Neutrophil (primary cell): Measurements from ENCODE around the gene ZBTB49.
"Not testable (repeated sequence)": the region's sequence is repeated elsewhere in the genome, so short reads cannot be mapped to it uniquely, and the experiment has no call there.

Source experiments
- H3K27ac ChIP-seq: fragments of 200-600 bp; sonication (generic); 2 replicates; pipeline ENCODE4 v1.5.1; 2016; ENCODE audit warnings: mild to moderate bottlenecking, moderate library complexity
- H3K27me3 ChIP-seq: fragments of 200-600 bp; sonication (generic); 2 replicates; pipeline ENCODE4 v1.6.0; 2016; ENCODE audit warnings: mild to moderate bottlenecking
- H3K36me3 ChIP-seq: fragments of 200-600 bp; sonication (generic); 2 replicates; pipeline ENCODE4 v1.5.1; 2017
- H3K4me1 ChIP-seq, 2 experiments: fragments of 200-600 bp in 1 of 2; sonication (generic) in 1 of 2; 1 replicate in 1 of 2; 2 replicates in 1 of 2; pipeline versions ENCODE4 v1.5.1 to v1.6.1; 2013 to 2016; ENCODE audit warnings: low read depth in 1 of 2, low read length in 1 of 2, mild to moderate bottlenecking in 1 of 2, moderate library complexity in 1 of 2; ENCODE audit not compliant: control insufficient read depth in 1 of 2, insufficient read depth in 1 of 2
- H3K4me3 ChIP-seq, 2 experiments: fragments of 200-600 bp in 1 of 2; sonication (generic) in 1 of 2; 1 replicate in 1 of 2; 2 replicates in 1 of 2; pipeline ENCODE4 v1.5.1; 2013 to 2016; ENCODE audit warnings: low read depth in 1 of 2, low read length in 1 of 2, mild to moderate bottlenecking in 1 of 2, moderate library complexity in 1 of 2
- H3K9me3 ChIP-seq: fragments of 200-600 bp; sonication (generic); 2 replicates; pipeline ENCODE4 v1.5.1; 2016
- TF ChIP-seq, protein P1 (sequence below): fragments of 200-600 bp; sonication (generic); IDR thresholded peaks from 2 replicates; pipeline ENCODE4 v1.5.1; 2016; ENCODE audit warnings: antibody characterized with exemption

Gene ZBTB49

DNA sequence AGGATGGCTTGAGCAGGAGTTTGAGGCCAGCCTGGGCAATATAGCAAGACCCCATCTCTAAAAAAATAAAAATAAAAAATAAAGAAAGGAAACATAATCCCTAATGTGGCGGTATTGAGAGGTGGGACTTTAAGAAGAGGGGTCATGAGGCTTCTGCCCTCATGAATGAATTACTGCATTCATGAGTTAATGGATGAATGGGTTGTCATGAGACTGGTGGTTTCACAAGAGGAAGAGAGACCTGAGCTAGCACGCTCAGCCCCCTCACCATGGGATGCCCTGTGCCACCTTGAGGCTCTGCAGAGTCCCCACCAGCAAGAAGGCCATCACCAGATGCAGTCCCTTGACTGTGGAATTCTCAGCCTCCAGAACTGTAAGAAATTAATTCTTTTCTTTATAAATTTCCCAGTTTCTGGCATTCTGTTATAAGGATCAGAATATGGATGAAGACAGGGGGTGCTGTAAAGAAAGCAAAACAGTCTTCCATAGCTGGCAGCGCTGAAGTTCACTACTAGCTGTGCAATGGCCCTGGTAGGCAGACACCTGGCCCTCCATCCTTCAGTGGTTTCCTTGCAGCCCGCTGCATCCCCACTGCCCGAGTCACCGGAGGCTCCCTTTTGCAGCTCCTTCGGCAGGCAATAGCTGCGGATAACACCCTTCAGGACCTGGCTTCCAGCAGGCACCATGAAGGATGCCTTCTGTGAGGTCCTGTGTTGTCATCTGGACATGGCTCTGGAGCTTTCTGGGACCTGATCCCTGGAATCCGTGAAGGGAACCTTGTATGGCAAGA, 52.0 kb downstream of the ZBTB49 start:
- H3K9me3 ChIP-seq: no peaks in the 10 kb centered on the region
- TF ChIP-seq, protein P1, sequence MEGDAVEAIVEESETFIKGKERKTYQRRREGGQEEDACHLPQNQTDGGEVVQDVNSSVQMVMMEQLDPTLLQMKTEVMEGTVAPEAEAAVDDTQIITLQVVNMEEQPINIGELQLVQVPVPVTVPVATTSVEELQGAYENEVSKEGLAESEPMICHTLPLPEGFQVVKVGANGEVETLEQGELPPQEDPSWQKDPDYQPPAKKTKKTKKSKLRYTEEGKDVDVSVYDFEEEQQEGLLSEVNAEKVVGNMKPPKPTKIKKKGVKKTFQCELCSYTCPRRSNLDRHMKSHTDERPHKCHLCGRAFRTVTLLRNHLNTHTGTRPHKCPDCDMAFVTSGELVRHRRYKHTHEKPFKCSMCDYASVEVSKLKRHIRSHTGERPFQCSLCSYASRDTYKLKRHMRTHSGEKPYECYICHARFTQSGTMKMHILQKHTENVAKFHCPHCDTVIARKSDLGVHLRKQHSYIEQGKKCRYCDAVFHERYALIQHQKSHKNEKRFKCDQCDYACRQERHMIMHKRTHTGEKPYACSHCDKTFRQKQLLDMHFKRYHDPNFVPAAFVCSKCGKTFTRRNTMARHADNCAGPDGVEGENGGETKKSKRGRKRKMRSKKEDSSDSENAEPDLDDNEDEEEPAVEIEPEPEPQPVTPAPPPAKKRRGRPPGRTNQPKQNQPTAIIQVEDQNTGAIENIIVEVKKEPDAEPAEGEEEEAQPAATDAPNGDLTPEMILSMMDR: no peak
- H3K4me1 ChIP-seq: no peaks in the 10 kb centered on the region
- no peak overlapping the region for H3K27ac ChIP-seq
- H3K4me3 ChIP-seq: no peak overlapping the region
- no peaks in the 10 kb centered on the region for H3K27me3 ChIP-seq
- H3K36me3 ChIP-seq: no peaks in the 10 kb centered on the region

DNA sequence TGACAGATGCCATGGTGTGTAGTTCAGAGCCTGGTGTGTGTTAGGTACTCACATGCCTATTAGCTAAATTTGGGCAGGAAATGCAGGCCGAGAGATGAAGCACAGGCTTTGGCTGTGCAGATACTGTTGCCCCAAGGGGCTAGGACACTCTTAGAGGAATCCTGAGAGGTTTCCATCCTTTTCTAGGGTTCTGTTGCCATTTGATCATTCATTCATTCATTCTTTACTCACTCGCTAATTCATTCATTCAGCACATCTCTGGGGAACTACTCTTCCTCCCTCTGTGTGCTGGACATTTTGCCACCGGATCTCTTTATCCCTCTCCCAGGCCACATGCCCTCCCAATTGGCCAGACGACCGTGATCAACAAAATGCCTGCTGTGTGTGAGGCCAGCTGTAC, 53.0 kb downstream of the ZBTB49 start:
- no peaks in the 10 kb centered on the region for H3K27me3 ChIP-seq
- H3K4me1 ChIP-seq: no peaks in the 10 kb centered on the region
- H3K27ac ChIP-seq: no peak overlapping the region
- H3K9me3 ChIP-seq: no peaks in the 10 kb centered on the region
- no peaks in the 10 kb centered on the region for H3K36me3 ChIP-seq
- no peak overlapping the region for H3K4me3 ChIP-seq
- TF ChIP-seq, protein P1: no peak

DNA sequence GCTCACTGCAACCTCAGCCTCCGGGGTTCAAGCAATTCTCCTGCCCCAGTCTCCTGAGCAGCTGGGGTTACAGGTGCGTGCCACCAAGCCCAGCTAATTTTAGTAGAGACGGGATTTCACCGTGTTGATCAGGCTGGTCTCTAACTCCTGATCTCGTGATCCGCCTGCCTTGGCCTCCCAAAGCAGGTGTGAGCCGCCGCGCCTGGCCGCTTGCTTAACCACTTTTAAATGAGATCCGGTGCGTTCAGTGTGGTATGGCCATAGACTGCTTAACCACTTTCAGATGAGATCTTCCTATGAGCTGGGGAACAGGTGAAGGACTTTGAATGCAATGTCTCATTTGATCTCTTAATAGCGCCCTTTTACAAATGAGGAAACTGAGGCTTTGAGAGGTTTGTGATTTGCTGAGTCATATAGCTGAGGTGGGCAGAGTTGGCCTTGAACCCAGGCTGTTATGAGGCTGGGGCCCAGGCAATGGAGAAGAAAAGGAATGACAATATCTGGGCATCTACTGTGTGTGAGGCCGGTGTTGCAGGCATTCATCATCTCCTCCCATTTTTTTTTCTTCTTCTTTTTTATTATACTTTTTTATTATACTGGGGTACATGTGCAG, 55.0 kb downstream of the ZBTB49 start:
- TF ChIP-seq, protein P1: no peak
- Histone ChIP-seq H3K27me3 (peaks cover 11% of the 10 kb centered on the region), H3K9me3 (no peaks in the 10 kb centered on the region), H3K4me3 (no peak overlapping the region), H3K36me3 (no peaks in the 10 kb centered on the region), H3K27ac (no peak overlapping the region), H3K4me1 (no peaks in the 10 kb centered on the region)

DNA sequence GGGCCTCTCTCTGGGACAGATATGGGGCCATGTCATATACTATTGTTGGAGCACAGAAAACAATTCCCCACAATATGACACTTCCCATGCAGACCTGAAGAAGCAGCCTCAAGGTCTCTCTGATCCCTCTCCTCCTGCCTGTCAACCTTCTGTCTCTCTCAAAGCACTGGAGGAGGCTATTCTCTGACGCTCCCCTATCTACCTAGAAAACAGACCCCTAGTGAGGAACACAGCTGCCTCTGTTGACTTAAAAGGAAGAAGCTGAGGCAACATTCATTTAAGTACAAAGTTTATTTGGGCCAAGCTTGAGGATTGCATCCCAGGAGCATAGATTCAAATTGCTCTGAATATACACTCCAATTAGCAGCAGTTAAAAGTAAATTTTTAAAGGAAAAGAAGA, 57.5 kb downstream of the ZBTB49 start:
- Histone ChIP-seq H3K27me3 (peaks cover 11% of the 10 kb centered on the region), H3K27ac (no peak overlapping the region), H3K4me1 (no peaks in the 10 kb centered on the region), H3K9me3 (no peaks in the 10 kb centered on the region), H3K4me3 (no peak overlapping the region), H3K36me3 (no peaks in the 10 kb centered on the region)
- TF ChIP-seq, protein P1: no peak

DNA sequence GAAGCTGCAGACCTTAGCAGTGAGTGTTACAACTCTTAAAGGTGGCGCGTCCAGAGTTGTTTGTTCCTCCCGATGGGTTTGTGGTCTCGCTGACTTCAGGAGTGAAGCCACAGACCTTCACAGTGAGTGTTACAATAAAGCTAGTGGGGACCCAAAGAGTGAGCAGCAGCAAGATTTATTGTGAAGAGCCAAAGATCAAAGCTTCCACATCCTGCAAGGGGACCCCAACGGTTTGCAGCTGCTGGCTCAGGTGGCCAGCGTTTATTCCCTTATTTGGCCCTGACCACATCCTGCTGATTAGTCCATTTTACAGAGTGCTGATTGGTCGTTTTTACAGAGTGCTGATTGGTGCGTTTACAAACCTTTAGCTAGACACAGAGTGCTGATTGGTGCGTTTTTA, 58.5 kb downstream of the ZBTB49 start:
- not testable (repeated sequence) for H3K27ac ChIP-seq, H3K36me3 ChIP-seq, H3K4me1 ChIP-seq, H3K4me3 ChIP-seq, H3K9me3 ChIP-seq
- H3K27me3 ChIP-seq: peaks cover 11% of the 10 kb centered on the region

DNA sequence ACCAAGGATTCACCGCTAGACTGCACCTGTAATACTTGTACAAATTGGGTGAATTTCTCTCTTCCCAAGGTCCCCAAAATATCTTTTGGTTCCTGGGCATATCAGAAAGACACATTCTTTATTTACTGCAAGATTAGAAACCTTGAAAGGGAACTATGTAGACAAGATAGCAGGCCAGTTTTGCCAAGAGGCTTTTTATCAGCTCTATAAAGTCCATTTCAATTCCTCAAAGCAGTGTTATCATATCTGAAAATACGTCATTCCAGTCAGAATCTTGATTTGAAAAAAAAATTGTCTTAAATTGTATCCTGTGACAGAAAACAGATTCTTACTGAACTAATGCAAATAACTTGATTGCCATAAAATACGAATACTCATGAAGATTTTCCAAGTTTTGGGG, 59.8 kb downstream of the ZBTB49 start:
- peaks cover 11% of the 10 kb centered on the region for H3K27me3 ChIP-seq
- H3K9me3 ChIP-seq: no peaks in the 10 kb centered on the region
- H3K36me3 ChIP-seq: no peaks in the 10 kb centered on the region
- H3K27ac ChIP-seq: no peak overlapping the region
- H3K4me1 ChIP-seq: no peaks in the 10 kb centered on the region
- no peak overlapping the region for H3K4me3 ChIP-seq
- TF ChIP-seq, protein P1: no peak
